SU-DHL-6 (cell line): Measurements from ENCODE around the gene CFAP74.

Source experiments
- CTCF ChIP-seq: fragments of 200-600 bp; sonication (generic); IDR thresholded peaks from one replicate; pipeline ENCODE4 v1.5.1; 2017; ENCODE audit warnings: antibody characterized with exemption, mild to moderate bottlenecking, low read length, moderate library complexity; ENCODE audit not compliant: insufficient read depth, poor library complexity, severe bottlenecking
- EZH2phosphoT487 ChIP-seq: fragments of 200-600 bp; sonication (generic), shearing (Covaris generic); conservative IDR thresholded peaks from 2 replicates; pipeline ENCODE4 v1.6.1; 2018; ENCODE audit warnings: mild to moderate bottlenecking, antibody characterized with exemption, low read length, moderate library complexity, mixed read lengths

GRCh38 chr1:1994536-1994935, 9.1 kb downstream of the CFAP74 start:
- TF ChIP-seq CTCF: no peak
- TF ChIP-seq EZH2phosphoT487: no peak
